Measurements from ENCODE around the gene CCNJ. TPM values are rescaled to one million over a fixed set of nuclear protein-coding genes. Genes with fewer than 3 reads are reported as not detected.

The CCNJ gene
- total RNA-seq, 1 experiment from 2014 or later = 3.2 TPM

DNA sequence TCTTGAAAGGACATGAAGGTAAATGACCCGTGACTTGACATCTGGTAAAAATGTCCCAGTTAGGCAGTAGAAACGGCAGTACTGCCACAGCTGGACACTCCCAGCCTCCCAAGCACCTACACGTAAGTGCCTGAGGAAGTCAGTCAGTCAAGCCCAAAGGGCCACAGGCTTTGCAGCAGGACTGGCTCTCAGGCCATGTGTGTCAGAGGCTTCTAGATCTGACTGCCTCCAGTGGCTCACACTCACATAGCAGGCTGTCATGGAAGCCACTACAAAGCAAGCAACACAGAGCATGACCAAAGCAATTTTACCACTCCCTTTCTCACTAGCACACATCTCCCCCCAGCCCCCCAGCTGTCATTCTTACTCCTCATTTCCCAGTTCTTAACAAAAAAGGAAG, 17.8 kb upstream of the CCNJ start:
- CTCF ChIA-PET = no interaction called here
- POLR2A ChIA-PET (ENCODE audit: unreplicated experiment) = no interaction called here
- no peak overlapping the region for H3K4me2 ChIP-seq (ENCODE audit: low read length)
- DNase-seq = peak; percentile 26
- H3F3A ChIP-seq (ENCODE audit: low read length, unreplicated experiment) = no peaks in the 10 kb centered on the region
- no peaks in the 10 kb centered on the region for H3K9me3 ChIP-seq (ENCODE audit: low read length)
- TF ChIP-seq EZH2phosphoT487 (IDR thresholded peaks at IDR 0.05; ENCODE audit: borderline replicate concordance, low read length) (no peak), EZH2 (IDR thresholded peaks at IDR 0.05; ENCODE audit: low read length, unreplicated experiment) (no peak)
- TF ChIP-seq, protein P1, sequence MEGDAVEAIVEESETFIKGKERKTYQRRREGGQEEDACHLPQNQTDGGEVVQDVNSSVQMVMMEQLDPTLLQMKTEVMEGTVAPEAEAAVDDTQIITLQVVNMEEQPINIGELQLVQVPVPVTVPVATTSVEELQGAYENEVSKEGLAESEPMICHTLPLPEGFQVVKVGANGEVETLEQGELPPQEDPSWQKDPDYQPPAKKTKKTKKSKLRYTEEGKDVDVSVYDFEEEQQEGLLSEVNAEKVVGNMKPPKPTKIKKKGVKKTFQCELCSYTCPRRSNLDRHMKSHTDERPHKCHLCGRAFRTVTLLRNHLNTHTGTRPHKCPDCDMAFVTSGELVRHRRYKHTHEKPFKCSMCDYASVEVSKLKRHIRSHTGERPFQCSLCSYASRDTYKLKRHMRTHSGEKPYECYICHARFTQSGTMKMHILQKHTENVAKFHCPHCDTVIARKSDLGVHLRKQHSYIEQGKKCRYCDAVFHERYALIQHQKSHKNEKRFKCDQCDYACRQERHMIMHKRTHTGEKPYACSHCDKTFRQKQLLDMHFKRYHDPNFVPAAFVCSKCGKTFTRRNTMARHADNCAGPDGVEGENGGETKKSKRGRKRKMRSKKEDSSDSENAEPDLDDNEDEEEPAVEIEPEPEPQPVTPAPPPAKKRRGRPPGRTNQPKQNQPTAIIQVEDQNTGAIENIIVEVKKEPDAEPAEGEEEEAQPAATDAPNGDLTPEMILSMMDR (conservative IDR thresholded peaks at IDR 0.05; ENCODE audit: low read depth, low read length) = peak; percentile 24; the same call in 1 of the 2 replicates
- ATAC-seq = peak; percentile 68
- H3K9ac ChIP-seq (ENCODE audit: low read length) = no peak overlapping the region
- no peaks in the 10 kb centered on the region for H3K36me3 ChIP-seq (ENCODE audit: low read depth, low read length)
- H3K4me1 ChIP-seq (ENCODE audit: insufficient read depth, low read length) = no peaks in the 10 kb centered on the region
- no peaks in the 10 kb centered on the region for H3K79me2 ChIP-seq (ENCODE audit: low read length)
- no peak overlapping the region for H3K4me3 ChIP-seq (ENCODE audit: low read length)
- no TSS peak for BruUV-seq (replicated peaks)
- intact Hi-C loops (cut with micrococcal nuclease) = no loop called here
- no peaks in the 10 kb centered on the region for H4K20me1 ChIP-seq (ENCODE audit: low read length)
- no peak overlapping the region for H2AFZ ChIP-seq (ENCODE audit: low read length)
- H3K27me3 ChIP-seq (ENCODE audit: low read length) = peaks cover 1% of the 10 kb centered on the region; the same call in 1 of the 2 replicates
- H3K27ac ChIP-seq (ENCODE audit: low read length) = no peak overlapping the region
- H3K9me2 ChIP-seq (replicated peaks; ENCODE audit: low read length) = no peaks in the 10 kb centered on the region

DNA sequence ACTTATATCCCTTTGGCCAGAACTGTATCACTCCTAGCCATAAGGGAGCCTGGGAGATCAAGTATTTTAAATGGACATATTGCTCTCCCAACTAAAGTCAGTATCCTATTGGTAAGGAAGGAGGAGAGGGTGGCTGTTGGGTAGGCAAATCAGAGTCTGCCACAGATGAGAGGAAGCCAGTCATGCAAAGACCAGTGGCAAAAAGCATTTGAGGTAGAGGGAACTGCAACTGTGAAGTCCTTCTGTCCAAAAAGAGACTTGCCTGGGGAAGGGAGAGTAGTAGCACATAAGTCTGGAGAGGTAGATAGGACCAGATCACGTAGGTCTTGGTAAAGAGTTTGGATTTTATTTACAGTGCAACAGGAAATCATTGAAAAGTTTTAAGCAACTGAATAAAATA, 8.8 kb upstream of the CCNJ start:
- Histone ChIP-seq H3K27me3 (ENCODE audit: low read length) (no peaks in the 10 kb centered on the region), H3K36me3 (ENCODE audit: low read depth, low read length) (no peaks in the 10 kb centered on the region), H3K9me2 (replicated peaks; ENCODE audit: low read length) (no peaks in the 10 kb centered on the region), H3K4me1 (ENCODE audit: insufficient read depth, low read length) (no peaks in the 10 kb centered on the region), H2AFZ (ENCODE audit: low read length) (no peak overlapping the region), H3F3A (ENCODE audit: low read length, unreplicated experiment) (no peaks in the 10 kb centered on the region), H4K20me1 (ENCODE audit: low read length) (no peaks in the 10 kb centered on the region), H3K9ac (ENCODE audit: low read length) (no peak overlapping the region), H3K9me3 (ENCODE audit: low read length) (no peaks in the 10 kb centered on the region), H3K27ac (ENCODE audit: low read length) (no peak overlapping the region), H3K79me2 (ENCODE audit: low read length) (no peaks in the 10 kb centered on the region), H3K4me2 (ENCODE audit: low read length) (no peak overlapping the region), H3K4me3 (ENCODE audit: low read length) (no peak overlapping the region)
- no TSS peak for BruUV-seq (replicated peaks)
- DNase-seq (no peak), ATAC-seq (no peak)
- intact Hi-C loops (cut with micrococcal nuclease) = no loop called here
- POLR2A ChIA-PET (ENCODE audit: unreplicated experiment) = no interaction called here
- TF ChIP-seq EZH2 (IDR thresholded peaks at IDR 0.05; ENCODE audit: low read length, unreplicated experiment) = no peak
- TF ChIP-seq, protein P1 (conservative IDR thresholded peaks at IDR 0.05; ENCODE audit: low read depth, low read length) = no peak
- TF ChIP-seq EZH2phosphoT487 (IDR thresholded peaks at IDR 0.05; ENCODE audit: borderline replicate concordance, low read length) = no peak
- CTCF ChIA-PET = no interaction called here

GRCh38 chr10:96038476-96039387, 4.7 kb upstream of the CCNJ start:
- BruUV-seq (replicated peaks) = no TSS peak
- no peak for TF ChIP-seq EZH2phosphoT487 (IDR thresholded peaks at IDR 0.05; ENCODE audit: borderline replicate concordance, low read length)
- TF ChIP-seq EZH2 (IDR thresholded peaks at IDR 0.05; ENCODE audit: low read length, unreplicated experiment) = no peak
- TF ChIP-seq, protein P1 (conservative IDR thresholded peaks at IDR 0.05; ENCODE audit: low read depth, low read length) = no peak
- Histone ChIP-seq H3K27ac (ENCODE audit: low read length) (no peak overlapping the region), H3K4me3 (ENCODE audit: low read length) (no peak overlapping the region), H2AFZ (ENCODE audit: low read length) (no peak overlapping the region), H3K9me2 (replicated peaks; ENCODE audit: low read length) (no peaks in the 10 kb centered on the region), H3K27me3 (ENCODE audit: low read length) (no peaks in the 10 kb centered on the region), H3K4me2 (ENCODE audit: low read length) (no peak overlapping the region), H3F3A (ENCODE audit: low read length, unreplicated experiment) (no peaks in the 10 kb centered on the region), H3K9ac (ENCODE audit: low read length) (no peak overlapping the region), H3K4me1 (ENCODE audit: insufficient read depth, low read length) (no peaks in the 10 kb centered on the region; the same call in 1 of the 2 replicates), H3K9me3 (ENCODE audit: low read length) (no peaks in the 10 kb centered on the region), H3K79me2 (ENCODE audit: low read length) (peaks cover 2% of the 10 kb centered on the region; the same call in 1 of the 2 replicates), H4K20me1 (ENCODE audit: low read length) (no peaks in the 10 kb centered on the region), H3K36me3 (ENCODE audit: low read depth, low read length) (no peaks in the 10 kb centered on the region)
- ChIA-PET POLR2A (ENCODE audit: unreplicated experiment) (no interaction called here), CTCF (no interaction called here)
- ATAC-seq (no peak), DNase-seq (no peak)
- intact Hi-C loops (cut with micrococcal nuclease) = no loop called here

Data from PC-3 (cell line).